ENCODE results near the gene SNX3.

DNA sequence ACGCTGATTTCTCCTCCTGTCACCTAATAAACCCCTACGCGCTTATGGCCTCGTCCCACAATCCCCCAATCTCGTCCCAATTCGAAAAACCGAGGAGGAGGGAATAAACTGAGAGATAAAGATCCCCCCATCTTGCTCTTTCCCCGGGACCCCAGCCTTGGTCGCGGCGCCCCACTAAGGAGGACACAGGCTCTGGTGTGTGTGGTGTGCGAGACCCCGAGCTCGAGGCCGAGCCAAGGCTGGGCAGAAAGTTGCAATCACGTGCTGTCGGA, 96.4 kb downstream of the SNX3 start:
- TF ChIP-seq, protein P1, sequence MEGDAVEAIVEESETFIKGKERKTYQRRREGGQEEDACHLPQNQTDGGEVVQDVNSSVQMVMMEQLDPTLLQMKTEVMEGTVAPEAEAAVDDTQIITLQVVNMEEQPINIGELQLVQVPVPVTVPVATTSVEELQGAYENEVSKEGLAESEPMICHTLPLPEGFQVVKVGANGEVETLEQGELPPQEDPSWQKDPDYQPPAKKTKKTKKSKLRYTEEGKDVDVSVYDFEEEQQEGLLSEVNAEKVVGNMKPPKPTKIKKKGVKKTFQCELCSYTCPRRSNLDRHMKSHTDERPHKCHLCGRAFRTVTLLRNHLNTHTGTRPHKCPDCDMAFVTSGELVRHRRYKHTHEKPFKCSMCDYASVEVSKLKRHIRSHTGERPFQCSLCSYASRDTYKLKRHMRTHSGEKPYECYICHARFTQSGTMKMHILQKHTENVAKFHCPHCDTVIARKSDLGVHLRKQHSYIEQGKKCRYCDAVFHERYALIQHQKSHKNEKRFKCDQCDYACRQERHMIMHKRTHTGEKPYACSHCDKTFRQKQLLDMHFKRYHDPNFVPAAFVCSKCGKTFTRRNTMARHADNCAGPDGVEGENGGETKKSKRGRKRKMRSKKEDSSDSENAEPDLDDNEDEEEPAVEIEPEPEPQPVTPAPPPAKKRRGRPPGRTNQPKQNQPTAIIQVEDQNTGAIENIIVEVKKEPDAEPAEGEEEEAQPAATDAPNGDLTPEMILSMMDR (IDR thresholded peaks at IDR 0.05 in 4 of 5, conservative IDR thresholded peaks at IDR 0.05 in 1 of 5): no peak
- no peak for TF ChIP-seq POLR2A (IDR thresholded peaks at IDR 0.05)

All from gastrocnemius medialis (tissue), 4 donors.